GM19043 (cell line): Measurements from ENCODE around the gene AZIN2.
"Not testable (repeated sequence)": the region's sequence is repeated elsewhere in the genome, so short reads cannot be mapped to it uniquely, and the experiment has no call there.

Experiments used
- ATAC-seq: cut with Tn5 transposase; IDR thresholded peaks from one replicate; pipeline ENCODE4 v1.9.1; 2021; ENCODE audit warnings: low read depth; ENCODE audit not compliant: unreplicated experiment

Gene AZIN2

GRCh38 chr1:33124647-33125046 lies 43.7 kb downstream of the AZIN2 start:
- not testable (repeated sequence) for ATAC-seq

- no peak for ATAC-seq
Measured at GRCh38 chr1:33126411-33127000, 45.6 kb downstream of the AZIN2 start.

- ATAC-seq, result peak; percentile 87
Measured at GRCh38 chr1:33127001-33127823, 46.3 kb downstream of the AZIN2 start.

GRCh38 chr1:33128781-33129180 lies 47.8 kb downstream of the AZIN2 start:
- no peak for ATAC-seq

GRCh38 chr1:33130297-33130696 lies 49.3 kb downstream of the AZIN2 start:
- no peak for ATAC-seq

- ATAC-seq, result no peak
Measured at GRCh38 chr1:33131191-33131590, 50.2 kb downstream of the AZIN2 start.

- ATAC-seq, result no peak
Measured at GRCh38 chr1:33132549-33132948, 51.6 kb downstream of the AZIN2 start.

GRCh38 chr1:33133478-33134105 lies 52.6 kb downstream of the AZIN2 start:
- ATAC-seq, result no peak

GRCh38 chr1:33136041-33136440 lies 55.1 kb downstream of the AZIN2 start:
- ATAC-seq, result not testable (repeated sequence)

- ATAC-seq, result no peak
Measured at GRCh38 chr1:33137800-33138199, 56.8 kb downstream of the AZIN2 start.

- no peak for ATAC-seq
Measured at GRCh38 chr1:33140153-33141149, 59.5 kb downstream of the AZIN2 start.

GRCh38 chr1:33141216-33141615 lies 60.3 kb downstream of the AZIN2 start:
- ATAC-seq, result no peak

GRCh38 chr1:33141781-33142180 lies 60.8 kb downstream of the AZIN2 start:
- ATAC-seq, result no peak

GRCh38 chr1:33142483-33143064 lies 61.6 kb downstream of the AZIN2 start:
- ATAC-seq, result no peak

GRCh38 chr1:33143176-33143575 lies 62.2 kb downstream of the AZIN2 start:
- ATAC-seq, result no peak

- ATAC-seq, result no peak
Measured at GRCh38 chr1:33143698-33144097, 62.7 kb downstream of the AZIN2 start.

GRCh38 chr1:33146003-33146402 lies 65.0 kb downstream of the AZIN2 start:
- ATAC-seq, result no peak

- ATAC-seq, result no peak
Measured at GRCh38 chr1:33147275-33147996, 66.5 kb downstream of the AZIN2 start.

- ATAC-seq, result no peak
Measured at GRCh38 chr1:33147997-33148314, 67.0 kb downstream of the AZIN2 start.

- ATAC-seq, result no peak
Measured at GRCh38 chr1:33148615-33149014, 67.7 kb downstream of the AZIN2 start.
